Thyroid gland (tissue), 4 donors: ENCODE results near the gene SFXN4. TPM values are rescaled to one million over a fixed set of nuclear protein-coding genes. Genes with fewer than 3 reads are reported as not detected.

ENCODE experiments used
- DNase-seq, 2 donors: peaks; one replicate each; pipeline ENCODE4 v3.0.0-alpha.2; 2019
- H3K27ac ChIP-seq, 3 donors: fragments of 200-600 bp; sonication (generic); 1 replicate in 2 of 3; 2 replicates in 1 of 3; pipeline ENCODE4 v1.5.1; 2016 to 2019; ENCODE audit warnings: mild to moderate bottlenecking in 1 of 3, moderate library complexity in 1 of 3
- H3K27me3 ChIP-seq: fragments of 200-600 bp; sonication (generic); one replicate; pipeline ENCODE4 v1.5.1; 2019
- H3K36me3 ChIP-seq, 2 donors: fragments of 200-600 bp; sonication (generic); one replicate each; pipeline ENCODE4 v1.5.1; 2016 to 2019
- H3K4me1 ChIP-seq, 2 donors: fragments of 200-600 bp; sonication (generic); one replicate each; pipeline ENCODE4 v1.5.1; 2017 to 2019
- H3K4me3 ChIP-seq, 3 donors: fragments of 200-600 bp; sonication (generic); replicated peaks in 1 of 3; 1 replicate in 2 of 3; 2 replicates in 1 of 3; pipeline ENCODE4 v1.5.1; 2016; ENCODE audit warnings: mild to moderate bottlenecking in 1 of 3
- H3K9me3 ChIP-seq: fragments of 200-600 bp; sonication (generic); one replicate; pipeline ENCODE4 v1.5.1; 2017
- POLR2A ChIP-seq, 2 donors: fragments of 450-650 bp; IDR thresholded peaks; one replicate each; pipeline ENCODE4 v1.6.1; 2017; ENCODE audit warnings: antibody characterized with exemption in 2 of 2, mild to moderate bottlenecking in 2 of 2, moderate library complexity in 1 of 2
- WGBS, 2 donors: methylation state at CpG; one replicate each; pipeline ENCODE4 v1.1.5; 2017; 5-methylcytosine and 5-hydroxymethylcytosine counted together
- intact Hi-C: fragments of 100-400 bp; cut with DNase I; formaldehyde crosslinking; loops from one replicate; pipeline ENCODE4 v1.15.1; 2023
- total RNA-seq, 4 donors: library from RNA; depleted of rRNA; stranded (reverse); fragments of >200 nt; gene quantifications; one replicate each; pipeline ENCODE4 v1.2.3, GENCODE V29; 2016
- TF ChIP-seq, protein P1 (sequence below), 6 experiments: fragments of 200-600 bp in 3 of 6; fragments of 450-650 bp in 3 of 6; sonication (generic) in 3 of 6; IDR thresholded peaks; one replicate each; pipeline ENCODE4 v1.5.1; 2016 to 2019; ENCODE audit warnings: antibody characterized with exemption in 6 of 6, mild to moderate bottlenecking in 2 of 6, inconsistent platforms in 1 of 6, moderate library complexity in 1 of 6

SFXN4 gene, protein sequence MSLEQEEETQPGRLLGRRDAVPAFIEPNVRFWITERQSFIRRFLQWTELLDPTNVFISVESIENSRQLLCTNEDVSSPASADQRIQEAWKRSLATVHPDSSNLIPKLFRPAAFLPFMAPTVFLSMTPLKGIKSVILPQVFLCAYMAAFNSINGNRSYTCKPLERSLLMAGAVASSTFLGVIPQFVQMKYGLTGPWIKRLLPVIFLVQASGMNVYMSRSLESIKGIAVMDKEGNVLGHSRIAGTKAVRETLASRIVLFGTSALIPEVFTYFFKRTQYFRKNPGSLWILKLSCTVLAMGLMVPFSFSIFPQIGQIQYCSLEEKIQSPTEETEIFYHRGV
- total RNA-seq: 10 to 100 TPM; 17.8 to 88.3 (median 36.3) TPM

DNA sequence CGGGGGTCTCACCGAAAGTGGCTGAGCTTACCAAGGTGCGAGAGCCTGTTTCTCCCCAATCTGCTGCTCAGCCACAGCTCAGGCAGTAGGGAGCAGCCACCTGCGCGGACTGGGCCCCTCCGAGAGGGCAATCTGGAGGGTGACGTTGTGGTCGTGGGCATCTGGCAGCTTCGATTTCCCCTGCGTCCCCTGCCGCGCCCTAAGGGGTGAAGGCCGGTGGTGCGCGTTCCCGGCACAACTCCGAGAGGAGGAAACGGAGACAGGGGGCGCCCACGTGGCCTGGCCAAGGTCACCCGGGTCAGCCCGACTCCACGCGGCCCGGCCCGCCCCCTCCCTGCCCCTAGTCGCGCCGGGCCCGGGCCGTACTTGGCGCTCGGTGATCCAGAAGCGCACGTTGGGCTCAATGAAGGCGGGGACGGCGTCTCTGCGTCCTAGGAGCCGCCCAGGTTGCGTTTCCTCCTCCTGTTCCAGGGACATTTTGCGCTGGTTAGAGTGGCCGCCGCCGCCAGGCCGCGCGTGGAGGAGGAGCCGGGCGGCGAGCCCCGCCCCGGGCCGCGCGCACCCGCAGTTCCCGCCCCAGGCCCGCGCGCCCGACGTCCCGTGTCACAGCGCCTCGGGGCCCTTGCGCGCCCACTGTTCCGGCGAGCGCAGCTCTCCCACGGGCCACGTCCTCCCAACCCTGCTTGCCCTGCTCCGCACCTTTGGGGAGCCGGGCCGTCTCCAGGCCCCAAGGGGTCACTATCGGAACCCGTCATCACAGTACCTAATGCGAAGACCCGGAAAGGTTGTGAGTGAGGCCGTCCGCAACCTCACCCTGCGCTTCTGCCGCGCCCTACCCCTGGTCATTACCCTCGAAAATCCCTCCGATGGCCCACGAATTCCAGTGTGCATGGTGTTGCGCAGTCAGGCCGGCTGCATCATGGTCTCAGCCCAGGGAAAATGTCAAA, at the start of gene SFXN4:
Gene SFXN4 (minus strand): TSS at position 544 of the 947 bp plus-strand sequence. CDS start 67 bp downstream, at position 477.
- intact Hi-C loops: no loop called here
- H3K27me3 ChIP-seq: no peaks in the 10 kb centered on the region
- peaks cover 11 to 17% of the 10 kb centered on the region in 2 donors for H3K4me1 ChIP-seq
- H3K36me3 ChIP-seq: peaks cover 22 to 26% of the 10 kb centered on the region in 2 donors
- H3K9me3 ChIP-seq: no peaks in the 10 kb centered on the region
- H3K4me3 ChIP-seq: peak within 1 kb of the TSS; percentile 37 to 77 (median 69)
- peak within 1 kb of the TSS; percentile 73 to 93 (median 83) for H3K27ac ChIP-seq
- peak; percentile 76 to 80 for DNase-seq
- TF ChIP-seq, protein P1, sequence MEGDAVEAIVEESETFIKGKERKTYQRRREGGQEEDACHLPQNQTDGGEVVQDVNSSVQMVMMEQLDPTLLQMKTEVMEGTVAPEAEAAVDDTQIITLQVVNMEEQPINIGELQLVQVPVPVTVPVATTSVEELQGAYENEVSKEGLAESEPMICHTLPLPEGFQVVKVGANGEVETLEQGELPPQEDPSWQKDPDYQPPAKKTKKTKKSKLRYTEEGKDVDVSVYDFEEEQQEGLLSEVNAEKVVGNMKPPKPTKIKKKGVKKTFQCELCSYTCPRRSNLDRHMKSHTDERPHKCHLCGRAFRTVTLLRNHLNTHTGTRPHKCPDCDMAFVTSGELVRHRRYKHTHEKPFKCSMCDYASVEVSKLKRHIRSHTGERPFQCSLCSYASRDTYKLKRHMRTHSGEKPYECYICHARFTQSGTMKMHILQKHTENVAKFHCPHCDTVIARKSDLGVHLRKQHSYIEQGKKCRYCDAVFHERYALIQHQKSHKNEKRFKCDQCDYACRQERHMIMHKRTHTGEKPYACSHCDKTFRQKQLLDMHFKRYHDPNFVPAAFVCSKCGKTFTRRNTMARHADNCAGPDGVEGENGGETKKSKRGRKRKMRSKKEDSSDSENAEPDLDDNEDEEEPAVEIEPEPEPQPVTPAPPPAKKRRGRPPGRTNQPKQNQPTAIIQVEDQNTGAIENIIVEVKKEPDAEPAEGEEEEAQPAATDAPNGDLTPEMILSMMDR (IDR thresholded peaks at IDR 0.05): peak in 1 of 6 experiments; percentile 27
- peak in 1 of 2 donors; percentile 81 for TF ChIP-seq POLR2A (IDR thresholded peaks at IDR 0.05)
- WGBS, 2 donors: 1 to 3% methylated on average over 20 to 39 of the region's 90 CpGs

DNA sequence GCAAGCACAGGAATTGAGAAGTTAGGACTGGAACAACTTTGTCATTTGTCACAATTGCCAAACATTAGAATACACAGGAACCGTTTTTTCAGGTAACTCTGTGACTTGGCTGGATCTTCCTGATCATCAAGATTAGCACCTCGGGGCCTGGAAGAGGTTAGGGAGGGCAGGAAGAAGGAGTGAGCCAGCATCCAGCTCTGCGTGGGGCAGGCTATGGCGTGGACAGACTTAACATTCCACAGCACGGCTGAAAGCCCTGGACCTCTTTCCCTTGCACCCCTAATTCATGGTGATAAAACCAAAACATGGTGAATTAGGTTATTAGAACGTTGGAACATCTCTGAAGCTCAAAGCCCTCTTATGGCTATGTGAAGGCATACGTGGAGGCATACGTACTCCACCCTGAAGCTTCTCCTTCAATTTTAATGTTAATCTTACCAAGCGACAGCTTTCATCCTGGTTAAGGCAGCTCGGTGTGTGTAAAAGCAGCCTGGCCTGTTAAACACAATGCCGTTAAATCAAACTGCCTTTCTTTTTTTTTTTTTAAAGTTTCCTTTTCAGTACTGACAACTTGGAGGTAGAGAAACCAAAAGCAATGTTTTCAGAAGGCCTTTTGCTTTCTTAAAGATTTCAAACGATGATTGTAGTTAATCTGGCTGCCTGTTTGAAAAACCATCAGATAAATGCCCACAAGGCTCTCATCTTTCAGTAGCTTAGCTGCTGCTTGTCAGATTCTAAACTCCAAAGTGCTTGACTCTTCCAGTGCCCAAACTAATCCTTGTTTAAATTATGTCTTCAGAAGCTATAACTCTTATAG, 46.3 kb upstream of the SFXN4 start:
- intact Hi-C loops: no loop called here
- Histone ChIP-seq H3K27me3 (no peaks in the 10 kb centered on the region), H3K9me3 (no peaks in the 10 kb centered on the region), H3K27ac (peak overlapping the region; percentile 66 to 97 (median 95)), H3K4me3 (no peak overlapping the region), H3K36me3 (no peaks in the 10 kb centered on the region), H3K4me1 (peaks cover 55 to 59% of the 10 kb centered on the region in 2 donors)
- DNase-seq: peak; percentile 34 to 39
- TF ChIP-seq, protein P1 (IDR thresholded peaks at IDR 0.05): no peak
- TF ChIP-seq POLR2A (IDR thresholded peaks at IDR 0.05): no peak
- 27 to 50% methylated on average over 12 of the region's 12 CpGs for WGBS, 2 donors

DNA sequence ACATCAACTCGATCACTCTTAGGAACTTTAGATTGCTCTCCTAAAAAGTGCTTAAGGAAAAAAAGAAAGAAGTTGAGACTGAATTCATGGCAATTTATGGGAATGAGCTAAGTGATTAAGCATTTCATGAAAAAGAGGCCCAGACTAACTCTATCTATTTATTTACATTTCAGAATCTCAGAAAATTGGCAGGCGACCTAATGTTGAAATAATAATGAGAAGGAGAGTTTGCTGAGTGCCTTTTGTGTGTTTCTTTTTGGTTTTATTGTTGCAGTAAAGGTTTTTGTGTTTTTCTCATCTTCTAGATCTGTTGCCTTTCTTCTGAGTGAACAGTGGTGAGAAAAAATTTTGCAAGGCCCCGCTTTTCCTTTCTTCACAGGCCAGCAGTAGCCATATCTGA, 45.7 kb upstream of the SFXN4 start:
- Histone ChIP-seq H3K27me3 (no peaks in the 10 kb centered on the region), H3K9me3 (no peaks in the 10 kb centered on the region), H3K4me1 (peaks cover 55 to 56% of the 10 kb centered on the region in 2 donors), H3K4me3 (no peak overlapping the region), H3K36me3 (no peaks in the 10 kb centered on the region), H3K27ac (peak overlapping the region; percentile 66 to 97 (median 95))
- 76 to 80% methylated on average over 3 of the region's 3 CpGs for WGBS, 2 donors
- TF ChIP-seq, protein P1 (IDR thresholded peaks at IDR 0.05): no peak
- TF ChIP-seq POLR2A (IDR thresholded peaks at IDR 0.05): no peak
- DNase-seq: no peak
- intact Hi-C loops: no loop called here

DNA sequence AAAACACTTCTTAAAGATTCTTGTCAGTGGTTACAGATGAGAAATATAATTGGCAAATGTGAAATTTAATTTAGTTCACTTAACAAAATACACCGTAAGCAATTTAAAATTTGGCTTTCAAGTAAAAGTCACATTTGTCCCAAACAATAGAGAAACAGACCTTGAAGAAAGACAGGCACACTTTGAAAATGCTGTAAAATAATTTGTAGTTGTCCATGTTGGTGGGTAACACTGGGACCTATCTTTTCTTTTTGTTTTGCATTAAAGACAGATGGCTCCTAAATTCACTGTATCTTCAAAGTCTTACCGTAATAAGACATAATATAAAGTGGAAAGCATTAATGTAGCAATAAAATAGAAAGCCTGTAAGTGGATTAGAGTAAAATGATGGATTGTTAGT, 45.1 kb upstream of the SFXN4 start:
- H3K27ac ChIP-seq: peak overlapping the region; percentile 25 to 97 (median 95)
- TF ChIP-seq POLR2A (IDR thresholded peaks at IDR 0.05): no peak
- TF ChIP-seq, protein P1 (IDR thresholded peaks at IDR 0.05): no peak
- no peaks in the 10 kb centered on the region for H3K36me3 ChIP-seq
- H3K4me1 ChIP-seq: peaks cover 50 to 54% of the 10 kb centered on the region in 2 donors
- no peaks in the 10 kb centered on the region for H3K9me3 ChIP-seq
- WGBS, 2 donors: 88 to 94% methylated on average over 2 of the region's 2 CpGs
- H3K27me3 ChIP-seq: no peaks in the 10 kb centered on the region
- no peak for DNase-seq
- H3K4me3 ChIP-seq: no peak overlapping the region
- intact Hi-C loops: no loop called here
